ENCODE data around the gene LINGO3. TPM values are rescaled to one million over a fixed set of nuclear protein-coding genes. Genes with fewer than 3 reads are reported as not detected.

The LINGO3 gene
- total and polyA plus RNA-seq, 10 of the 15 experiments (the other 5 are each of a cell fraction or from before 2014, with no cell fraction given) = 0.09 to 2.0 (median 0.40) TPM; not detected in 5

DNA sequence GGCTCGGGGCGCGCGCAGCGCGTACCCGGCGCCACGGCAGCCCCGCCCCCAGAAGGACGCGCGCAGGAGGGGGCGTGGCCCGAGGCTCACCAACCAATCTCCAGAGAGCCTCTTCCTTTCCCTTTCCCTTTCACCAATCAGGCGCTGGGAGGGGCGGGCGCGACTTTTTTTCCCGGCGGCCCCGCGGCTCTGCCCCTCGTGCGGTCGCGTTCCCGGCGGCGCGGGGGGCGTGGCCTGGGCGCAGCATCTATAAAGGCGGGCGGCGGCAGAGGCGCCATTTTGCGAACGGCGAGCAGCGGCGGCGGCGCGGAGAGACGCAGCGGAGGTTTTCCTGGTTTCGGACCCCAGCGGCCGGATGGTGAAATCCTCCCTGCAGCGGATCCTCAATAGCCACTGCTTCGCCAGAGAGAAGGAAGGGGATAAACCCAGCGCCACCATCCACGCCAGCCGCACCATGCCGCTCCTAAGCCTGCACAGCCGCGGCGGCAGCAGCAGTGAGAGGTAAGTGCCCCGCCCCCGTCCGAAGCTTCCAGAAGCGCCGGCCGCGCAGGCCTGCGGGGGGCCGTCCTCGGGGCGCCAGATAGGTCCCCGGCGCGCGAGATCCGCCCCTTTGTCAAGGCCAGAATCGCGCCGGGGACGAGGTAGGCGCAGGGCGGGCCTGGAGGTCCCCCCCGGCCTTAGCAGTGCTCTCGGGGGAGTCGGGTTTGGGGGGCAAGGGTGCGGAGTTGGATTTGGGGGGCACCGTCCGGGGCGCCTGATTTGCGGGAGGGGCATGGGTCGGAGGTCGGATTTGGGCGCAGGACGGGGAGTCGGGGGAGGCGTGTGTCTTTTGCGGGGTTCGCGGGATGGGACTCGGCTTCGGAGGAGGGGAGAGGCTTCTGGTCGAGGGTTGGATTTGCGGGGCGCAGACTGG lies 38.5 kb downstream of the LINGO3 start (continued):
- TF ChIP-seq, protein P1, sequence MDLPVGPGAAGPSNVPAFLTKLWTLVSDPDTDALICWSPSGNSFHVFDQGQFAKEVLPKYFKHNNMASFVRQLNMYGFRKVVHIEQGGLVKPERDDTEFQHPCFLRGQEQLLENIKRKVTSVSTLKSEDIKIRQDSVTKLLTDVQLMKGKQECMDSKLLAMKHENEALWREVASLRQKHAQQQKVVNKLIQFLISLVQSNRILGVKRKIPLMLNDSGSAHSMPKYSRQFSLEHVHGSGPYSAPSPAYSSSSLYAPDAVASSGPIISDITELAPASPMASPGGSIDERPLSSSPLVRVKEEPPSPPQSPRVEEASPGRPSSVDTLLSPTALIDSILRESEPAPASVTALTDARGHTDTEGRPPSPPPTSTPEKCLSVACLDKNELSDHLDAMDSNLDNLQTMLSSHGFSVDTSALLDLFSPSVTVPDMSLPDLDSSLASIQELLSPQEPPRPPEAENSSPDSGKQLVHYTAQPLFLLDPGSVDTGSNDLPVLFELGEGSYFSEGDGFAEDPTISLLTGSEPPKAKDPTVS (IDR thresholded peaks at IDR 0.05; ENCODE audit: low read depth, low read length) = peak; percentile 68; the same call in 1 of the 2 replicates
- TF ChIP-seq, protein P2, sequence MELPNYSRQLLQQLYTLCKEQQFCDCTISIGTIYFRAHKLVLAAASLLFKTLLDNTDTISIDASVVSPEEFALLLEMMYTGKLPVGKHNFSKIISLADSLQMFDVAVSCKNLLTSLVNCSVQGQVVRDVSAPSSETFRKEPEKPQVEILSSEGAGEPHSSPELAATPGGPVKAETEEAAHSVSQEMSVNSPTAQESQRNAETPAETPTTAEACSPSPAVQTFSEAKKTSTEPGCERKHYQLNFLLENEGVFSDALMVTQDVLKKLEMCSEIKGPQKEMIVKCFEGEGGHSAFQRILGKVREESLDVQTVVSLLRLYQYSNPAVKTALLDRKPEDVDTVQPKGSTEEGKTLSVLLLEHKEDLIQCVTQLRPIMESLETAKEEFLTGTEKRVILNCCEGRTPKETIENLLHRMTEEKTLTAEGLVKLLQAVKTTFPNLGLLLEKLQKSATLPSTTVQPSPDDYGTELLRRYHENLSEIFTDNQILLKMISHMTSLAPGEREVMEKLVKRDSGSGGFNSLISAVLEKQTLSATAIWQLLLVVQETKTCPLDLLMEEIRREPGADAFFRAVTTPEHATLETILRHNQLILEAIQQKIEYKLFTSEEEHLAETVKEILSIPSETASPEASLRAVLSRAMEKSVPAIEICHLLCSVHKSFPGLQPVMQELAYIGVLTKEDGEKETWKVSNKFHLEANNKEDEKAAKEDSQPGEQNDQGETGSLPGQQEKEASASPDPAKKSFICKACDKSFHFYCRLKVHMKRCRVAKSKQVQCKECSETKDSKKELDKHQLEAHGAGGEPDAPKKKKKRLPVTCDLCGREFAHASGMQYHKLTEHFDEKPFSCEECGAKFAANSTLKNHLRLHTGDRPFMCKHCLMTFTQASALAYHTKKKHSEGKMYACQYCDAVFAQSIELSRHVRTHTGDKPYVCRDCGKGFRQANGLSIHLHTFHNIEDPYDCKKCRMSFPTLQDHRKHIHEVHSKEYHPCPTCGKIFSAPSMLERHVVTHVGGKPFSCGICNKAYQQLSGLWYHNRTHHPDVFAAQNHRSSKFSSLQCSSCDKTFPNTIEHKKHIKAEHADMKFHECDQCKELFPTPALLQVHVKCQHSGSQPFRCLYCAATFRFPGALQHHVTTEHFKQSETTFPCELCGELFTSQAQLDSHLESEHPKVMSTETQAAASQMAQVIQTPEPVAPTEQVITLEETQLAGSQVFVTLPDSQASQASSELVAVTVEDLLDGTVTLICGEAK (IDR thresholded peaks at IDR 0.05; ENCODE audit: borderline replicate concordance) = no peak
- TF ChIP-seq, protein P3, sequence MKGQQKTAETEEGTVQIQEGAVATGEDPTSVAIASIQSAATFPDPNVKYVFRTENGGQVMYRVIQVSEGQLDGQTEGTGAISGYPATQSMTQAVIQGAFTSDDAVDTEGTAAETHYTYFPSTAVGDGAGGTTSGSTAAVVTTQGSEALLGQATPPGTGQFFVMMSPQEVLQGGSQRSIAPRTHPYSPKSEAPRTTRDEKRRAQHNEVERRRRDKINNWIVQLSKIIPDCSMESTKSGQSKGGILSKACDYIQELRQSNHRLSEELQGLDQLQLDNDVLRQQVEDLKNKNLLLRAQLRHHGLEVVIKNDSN (IDR thresholded peaks at IDR 0.05; ENCODE audit: borderline replicate concordance, extremely low read length, insufficient read depth, low read depth, low read length) = no peak
- TF ChIP-seq EED (IDR thresholded peaks at IDR 0.05; ENCODE audit: low read depth) (no peak), NBN (IDR thresholded peaks at IDR 0.05) (0 out of 2 replicates have a peak, but pooled peaks have one; percentile 77), WRNIP1 (IDR thresholded peaks at IDR 0.05; ENCODE audit: borderline replicate concordance, low read depth, low read length) (no peak), RAD51 (IDR thresholded peaks at IDR 0.05) (no peak), STAT1 (conservative IDR thresholded peaks at IDR 0.05) (peak; percentile 87; the same call in 1 of the 2 replicates), CEBPB (IDR thresholded peaks at IDR 0.05; ENCODE audit: borderline replicate concordance in 1 of 2, low read depth in 2 of 2, low read length in 2 of 2) (no peak), MEF2B (IDR thresholded peaks at IDR 0.05; ENCODE audit: partially characterized antibody, poor library complexity, severe bottlenecking) (no peak), RCOR1 (conservative IDR thresholded peaks at IDR 0.05; ENCODE audit: low read depth, low read length) (0 out of 2 replicates have a peak, but pooled peaks have one; percentile 40), BMI1 (IDR thresholded peaks at IDR 0.05; ENCODE audit: borderline replicate concordance) (no peak), ZNF384 (IDR thresholded peaks at IDR 0.05; ENCODE audit: borderline replicate concordance, low read depth, low read length) (peak; percentile 31; the same call in 1 of the 2 replicates), MXI1 (IDR thresholded peaks at IDR 0.05; ENCODE audit: low read depth, low read length) (peak; percentile 64)
- TF ChIP-seq, protein P4, sequence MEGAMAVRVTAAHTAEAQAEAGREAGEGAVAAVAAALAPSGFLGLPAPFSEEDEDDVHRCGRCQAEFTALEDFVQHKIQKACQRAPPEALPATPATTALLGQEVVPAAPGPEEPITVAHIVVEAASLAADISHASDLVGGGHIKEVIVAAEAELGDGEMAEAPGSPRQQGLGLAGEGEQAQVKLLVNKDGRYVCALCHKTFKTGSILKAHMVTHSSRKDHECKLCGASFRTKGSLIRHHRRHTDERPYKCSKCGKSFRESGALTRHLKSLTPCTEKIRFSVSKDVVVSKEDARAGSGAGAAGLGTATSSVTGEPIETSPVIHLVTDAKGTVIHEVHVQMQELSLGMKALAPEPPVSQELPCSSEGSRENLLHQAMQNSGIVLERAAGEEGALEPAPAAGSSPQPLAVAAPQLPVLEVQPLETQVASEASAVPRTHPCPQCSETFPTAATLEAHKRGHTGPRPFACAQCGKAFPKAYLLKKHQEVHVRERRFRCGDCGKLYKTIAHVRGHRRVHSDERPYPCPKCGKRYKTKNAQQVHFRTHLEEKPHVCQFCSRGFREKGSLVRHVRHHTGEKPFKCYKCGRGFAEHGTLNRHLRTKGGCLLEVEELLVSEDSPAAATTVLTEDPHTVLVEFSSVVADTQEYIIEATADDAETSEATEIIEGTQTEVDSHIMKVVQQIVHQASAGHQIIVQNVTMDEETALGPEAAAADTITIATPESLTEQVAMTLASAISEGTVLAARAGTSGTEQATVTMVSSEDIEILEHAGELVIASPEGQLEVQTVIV (IDR thresholded peaks at IDR 0.05; ENCODE audit: borderline replicate concordance, partially characterized antibody) = no peak
- TF ChIP-seq, protein P5, sequence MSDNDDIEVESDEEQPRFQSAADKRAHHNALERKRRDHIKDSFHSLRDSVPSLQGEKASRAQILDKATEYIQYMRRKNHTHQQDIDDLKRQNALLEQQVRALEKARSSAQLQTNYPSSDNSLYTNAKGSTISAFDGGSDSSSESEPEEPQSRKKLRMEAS (IDR thresholded peaks at IDR 0.05; ENCODE audit: low read depth, low read length) = peak; percentile 78
- TF ChIP-seq, protein P6, sequence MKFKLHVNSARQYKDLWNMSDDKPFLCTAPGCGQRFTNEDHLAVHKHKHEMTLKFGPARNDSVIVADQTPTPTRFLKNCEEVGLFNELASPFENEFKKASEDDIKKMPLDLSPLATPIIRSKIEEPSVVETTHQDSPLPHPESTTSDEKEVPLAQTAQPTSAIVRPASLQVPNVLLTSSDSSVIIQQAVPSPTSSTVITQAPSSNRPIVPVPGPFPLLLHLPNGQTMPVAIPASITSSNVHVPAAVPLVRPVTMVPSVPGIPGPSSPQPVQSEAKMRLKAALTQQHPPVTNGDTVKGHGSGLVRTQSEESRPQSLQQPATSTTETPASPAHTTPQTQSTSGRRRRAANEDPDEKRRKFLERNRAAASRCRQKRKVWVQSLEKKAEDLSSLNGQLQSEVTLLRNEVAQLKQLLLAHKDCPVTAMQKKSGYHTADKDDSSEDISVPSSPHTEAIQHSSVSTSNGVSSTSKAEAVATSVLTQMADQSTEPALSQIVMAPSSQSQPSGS (IDR thresholded peaks at IDR 0.05; ENCODE audit: low read length) = no peak

Measured in GM12878 (cell line).